GM12891 (cell line): Measurements from ENCODE around the gene GLDN.

Source experiments
- DNase-seq: peaks from one replicate; pipeline ENCODE4 v3.0.0; 2011; ENCODE audit warnings: low spot score; ENCODE audit not compliant: insufficient read length
- FAIRE-seq: peaks from 2 replicates; lab custom pipeline; 2011; peaks lifted over from hg19 to GRCh38; lab: Jason Lieb, UNC
- PAX5 ChIP-seq: IDR thresholded peaks from 2 replicates; pipeline ENCODE4 v1.6.1; 2011; ENCODE audit warnings: low read length, moderate library complexity, mild to moderate bottlenecking; ENCODE audit not compliant: insufficient read depth, severe bottlenecking
- POLR2A ChIP-seq: IDR thresholded peaks from 2 replicates; pipeline ENCODE4 v1.6.1; 2011; ENCODE audit warnings: low read depth, low read length, control low read depth
- POLR2AphosphoS5 ChIP-seq: IDR thresholded peaks from 2 replicates; pipeline ENCODE4 v1.6.1; 2011; ENCODE audit warnings: low read depth, low read length, control low read depth
- POU2F2 ChIP-seq: IDR thresholded peaks from 2 replicates; pipeline ENCODE4 v1.6.1; 2011; ENCODE audit warnings: low read depth, mild to moderate bottlenecking, control low read depth, low read length, moderate library complexity
- SPI1 ChIP-seq: IDR thresholded peaks from 2 replicates; pipeline ENCODE4 v1.6.1; 2011; ENCODE audit warnings: low read depth, low read length, control low read depth
- TAF1 ChIP-seq: IDR thresholded peaks from 2 replicates; pipeline ENCODE4 v1.6.1; 2011; ENCODE audit warnings: low read depth, low read length, control low read depth

The GLDN gene

GRCh38 chr15:51320843-51321242, 20.6 kb upstream of the GLDN start:
- FAIRE-seq: no peak
- DNase-seq: no peak
- TF ChIP-seq POLR2AphosphoS5 (no peak), PAX5 (no peak), SPI1 (no peak), POLR2A (no peak), TAF1 (no peak), POU2F2 (no peak)

GRCh38 chr15:51321316-51321715, 20.1 kb upstream of the GLDN start:
- FAIRE-seq (no peak), DNase-seq (no peak)
- no peak for TF ChIP-seq SPI1
- TF ChIP-seq TAF1: no peak
- TF ChIP-seq POLR2A: no peak
- no peak for TF ChIP-seq POLR2AphosphoS5
- TF ChIP-seq PAX5: no peak
- no peak for TF ChIP-seq POU2F2

GRCh38 chr15:51322621-51323296, 18.7 kb upstream of the GLDN start:
- no peak for FAIRE-seq
- no peak for DNase-seq
- TF ChIP-seq POLR2AphosphoS5 (no peak), POLR2A (no peak), TAF1 (no peak), PAX5 (no peak), SPI1 (no peak), POU2F2 (no peak)

DNA sequence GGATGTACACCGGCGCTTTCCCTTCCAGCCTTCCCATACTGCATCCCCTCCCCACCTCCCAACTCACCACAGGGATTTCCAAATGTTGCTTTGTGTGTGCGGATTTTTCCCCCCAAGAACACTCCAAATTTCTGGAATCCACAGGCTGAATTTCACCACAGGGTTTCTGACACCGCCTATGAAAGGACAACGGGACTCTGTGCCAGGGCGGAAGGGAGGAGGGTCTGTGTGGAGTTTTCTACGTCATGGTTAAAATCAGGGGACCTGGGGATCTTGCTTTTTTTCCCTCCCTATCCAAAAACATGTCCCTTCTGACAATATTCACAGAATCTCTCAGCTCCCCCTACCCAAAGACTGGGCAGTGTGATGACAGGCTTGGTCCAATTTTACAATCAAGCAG, 17.7 kb upstream of the GLDN start:
- FAIRE-seq (no peak), DNase-seq (no peak)
- TF ChIP-seq TAF1 (no peak), POLR2AphosphoS5 (no peak), PAX5 (no peak), POLR2A (no peak), SPI1 (no peak), POU2F2 (no peak)

GRCh38 chr15:51325167-51325566, 16.3 kb upstream of the GLDN start:
- FAIRE-seq (no peak), DNase-seq (no peak)
- TF ChIP-seq POU2F2 (no peak), TAF1 (no peak), POLR2AphosphoS5 (no peak), PAX5 (no peak), SPI1 (no peak), POLR2A (no peak)

- TF ChIP-seq PAX5 (no peak), POLR2AphosphoS5 (no peak), TAF1 (no peak), POU2F2 (no peak), POLR2A (no peak), SPI1 (no peak)
- DNase-seq (no peak), FAIRE-seq (no peak)
Measured at GRCh38 chr15:51327081-51327480, 14.4 kb upstream of the GLDN start.

DNA sequence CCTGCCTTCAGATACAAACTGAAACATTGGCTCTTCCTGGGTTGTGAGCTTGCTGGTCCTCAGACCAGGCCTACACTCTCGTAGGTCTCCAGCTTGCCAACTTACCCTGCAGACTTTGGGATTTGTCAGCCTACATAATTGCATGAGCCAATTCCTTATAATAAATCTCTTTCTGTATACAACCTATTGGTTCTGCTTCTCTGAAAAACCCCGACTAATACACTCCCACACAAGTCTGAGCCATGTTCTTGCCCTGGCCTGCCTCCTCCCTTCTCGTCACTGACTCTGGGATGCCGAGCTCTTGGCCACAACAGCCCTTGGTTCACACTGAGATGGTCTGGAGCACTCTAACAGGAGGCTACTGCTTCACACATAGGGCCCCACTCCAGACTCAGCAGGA, 12.5 kb upstream of the GLDN start:
- no peak for DNase-seq
- TF ChIP-seq PAX5 (no peak), POU2F2 (no peak), TAF1 (no peak), SPI1 (no peak)
- FAIRE-seq: no peak

- no peak for FAIRE-seq
- TF ChIP-seq POU2F2: no peak
- TF ChIP-seq POLR2AphosphoS5: no peak
- TF ChIP-seq POLR2A: no peak
- no peak for TF ChIP-seq SPI1
- TF ChIP-seq PAX5: no peak
- no peak for TF ChIP-seq TAF1
- DNase-seq: no peak
Measured at GRCh38 chr15:51331141-51331540, 10.3 kb upstream of the GLDN start.

GRCh38 chr15:51332206-51333147, 9.0 kb upstream of the GLDN start:
- FAIRE-seq (no peak), DNase-seq (no peak)
- no peak for TF ChIP-seq POLR2AphosphoS5
- peak; percentile 57; the same call in 1 of the 2 replicates for TF ChIP-seq SPI1

DNA sequence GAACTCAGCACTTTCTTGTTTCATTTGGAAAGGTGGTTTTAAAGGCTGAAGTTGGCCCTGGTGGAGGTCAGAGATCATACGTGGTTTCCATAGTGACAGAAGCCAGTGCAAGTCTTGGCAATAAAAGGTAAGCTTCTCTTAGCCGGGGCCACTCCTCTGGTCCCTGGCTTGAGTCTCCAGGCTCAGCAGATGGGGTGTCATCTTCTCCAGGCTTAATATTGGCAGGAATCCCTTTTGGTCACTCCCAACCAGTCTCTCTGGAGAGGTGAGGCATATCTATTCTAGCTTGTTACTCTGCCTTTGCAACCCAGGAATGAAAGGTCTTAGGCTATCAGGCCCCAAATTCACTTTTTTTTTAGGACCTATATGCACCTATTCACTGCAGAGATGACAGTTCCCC, 7.9 kb upstream of the GLDN start:
- no peak for FAIRE-seq

More for the DNA sequence above, 7.9 kb upstream of the GLDN start:
- no peak for DNase-seq
- no peak for TF ChIP-seq TAF1
- TF ChIP-seq SPI1: no peak
- no peak for TF ChIP-seq POLR2AphosphoS5
- no peak for TF ChIP-seq PAX5
- no peak for TF ChIP-seq POLR2A
- TF ChIP-seq POU2F2: no peak
